ENCODE results near the gene SAMD4A.

DNA sequence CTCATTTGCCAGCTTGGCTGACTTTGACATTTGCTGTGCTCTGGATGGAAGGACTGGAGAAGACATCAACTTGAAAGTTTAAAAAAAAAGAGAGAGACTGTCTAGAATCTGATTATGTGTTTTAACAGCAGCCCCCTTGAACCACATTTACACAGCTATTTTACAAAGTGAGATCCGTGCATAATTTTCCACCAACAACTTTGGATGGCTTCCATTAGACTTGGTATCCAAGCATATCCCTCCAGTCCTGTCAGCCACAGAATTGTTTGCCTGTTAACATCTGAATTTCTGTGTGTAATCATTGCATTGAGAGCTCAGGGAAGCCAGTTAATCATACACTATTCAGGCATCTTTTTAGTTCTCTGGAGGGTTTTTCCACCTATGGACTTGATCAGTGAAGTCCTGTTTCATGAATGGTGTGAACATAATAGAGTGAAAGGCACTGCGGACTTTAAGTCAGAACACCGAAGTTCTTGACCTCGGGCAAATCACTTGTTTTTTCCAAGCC is 93.7 kb downstream of the SAMD4A start:
- TF ChIP-seq, protein P1, sequence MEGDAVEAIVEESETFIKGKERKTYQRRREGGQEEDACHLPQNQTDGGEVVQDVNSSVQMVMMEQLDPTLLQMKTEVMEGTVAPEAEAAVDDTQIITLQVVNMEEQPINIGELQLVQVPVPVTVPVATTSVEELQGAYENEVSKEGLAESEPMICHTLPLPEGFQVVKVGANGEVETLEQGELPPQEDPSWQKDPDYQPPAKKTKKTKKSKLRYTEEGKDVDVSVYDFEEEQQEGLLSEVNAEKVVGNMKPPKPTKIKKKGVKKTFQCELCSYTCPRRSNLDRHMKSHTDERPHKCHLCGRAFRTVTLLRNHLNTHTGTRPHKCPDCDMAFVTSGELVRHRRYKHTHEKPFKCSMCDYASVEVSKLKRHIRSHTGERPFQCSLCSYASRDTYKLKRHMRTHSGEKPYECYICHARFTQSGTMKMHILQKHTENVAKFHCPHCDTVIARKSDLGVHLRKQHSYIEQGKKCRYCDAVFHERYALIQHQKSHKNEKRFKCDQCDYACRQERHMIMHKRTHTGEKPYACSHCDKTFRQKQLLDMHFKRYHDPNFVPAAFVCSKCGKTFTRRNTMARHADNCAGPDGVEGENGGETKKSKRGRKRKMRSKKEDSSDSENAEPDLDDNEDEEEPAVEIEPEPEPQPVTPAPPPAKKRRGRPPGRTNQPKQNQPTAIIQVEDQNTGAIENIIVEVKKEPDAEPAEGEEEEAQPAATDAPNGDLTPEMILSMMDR (IDR thresholded peaks at IDR 0.05) = no peak
- no peak for TF ChIP-seq POLR2A (IDR thresholded peaks at IDR 0.05)

Data from esophagus squamous epithelium (tissue), 4 donors.